SU-DHL-6 (cell line): ENCODE measurements around the gene ACER3.

ENCODE experiments used
- EZH2phosphoT487 ChIP-seq: fragments of 200-600 bp; sonication (generic), shearing (Covaris generic); conservative IDR thresholded peaks from 2 replicates; pipeline ENCODE4 v1.6.1; 2018; ENCODE audit warnings: mild to moderate bottlenecking, antibody characterized with exemption, low read length, moderate library complexity, mixed read lengths
- TF ChIP-seq, protein P1 (sequence below): fragments of 200-600 bp; sonication (generic); IDR thresholded peaks from one replicate; pipeline ENCODE4 v1.5.1; 2017; ENCODE audit warnings: antibody characterized with exemption, mild to moderate bottlenecking, low read length, moderate library complexity; ENCODE audit not compliant: insufficient read depth, poor library complexity, severe bottlenecking

DNA sequence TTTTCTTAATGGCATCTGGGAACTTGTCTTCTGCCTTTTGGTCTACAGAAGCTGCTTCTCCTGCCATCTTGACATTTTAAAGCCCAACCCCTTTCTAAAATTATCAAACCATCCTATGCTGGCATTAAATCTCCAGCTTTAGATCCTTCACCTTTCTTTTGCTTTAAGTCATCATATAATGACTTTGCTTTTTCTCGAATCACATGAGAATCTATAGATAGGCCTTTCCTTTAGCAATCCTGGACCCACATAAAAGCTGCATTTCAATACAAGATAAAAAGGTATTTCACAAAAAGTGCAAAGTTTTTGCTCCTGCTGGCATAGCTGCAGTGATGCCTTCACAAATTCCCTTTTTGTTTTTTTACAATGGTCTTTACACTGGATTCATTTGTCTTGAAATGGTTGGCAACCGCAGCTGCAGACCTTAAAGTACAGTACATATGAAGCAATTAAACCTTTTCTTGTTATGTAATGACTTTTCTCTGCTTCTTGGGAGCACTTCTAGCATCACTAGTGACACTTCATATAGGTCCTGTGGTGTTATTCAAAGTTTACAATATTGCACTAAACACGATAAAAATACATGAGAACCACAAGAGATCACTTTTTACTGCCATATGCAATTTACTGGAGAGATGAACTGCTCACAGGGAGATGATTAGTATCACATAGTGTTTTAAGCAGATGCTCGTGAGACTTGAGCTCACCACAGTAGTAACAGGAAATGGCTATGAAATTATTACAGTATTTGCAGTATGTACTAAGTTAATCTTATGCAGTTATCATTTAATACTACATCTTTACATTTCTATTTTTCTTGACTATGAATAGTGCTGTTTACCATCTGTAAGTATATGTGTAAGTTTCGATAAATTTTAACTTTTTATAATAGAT, 41.6 kb downstream of the ACER3 start:
- TF ChIP-seq, protein P1, sequence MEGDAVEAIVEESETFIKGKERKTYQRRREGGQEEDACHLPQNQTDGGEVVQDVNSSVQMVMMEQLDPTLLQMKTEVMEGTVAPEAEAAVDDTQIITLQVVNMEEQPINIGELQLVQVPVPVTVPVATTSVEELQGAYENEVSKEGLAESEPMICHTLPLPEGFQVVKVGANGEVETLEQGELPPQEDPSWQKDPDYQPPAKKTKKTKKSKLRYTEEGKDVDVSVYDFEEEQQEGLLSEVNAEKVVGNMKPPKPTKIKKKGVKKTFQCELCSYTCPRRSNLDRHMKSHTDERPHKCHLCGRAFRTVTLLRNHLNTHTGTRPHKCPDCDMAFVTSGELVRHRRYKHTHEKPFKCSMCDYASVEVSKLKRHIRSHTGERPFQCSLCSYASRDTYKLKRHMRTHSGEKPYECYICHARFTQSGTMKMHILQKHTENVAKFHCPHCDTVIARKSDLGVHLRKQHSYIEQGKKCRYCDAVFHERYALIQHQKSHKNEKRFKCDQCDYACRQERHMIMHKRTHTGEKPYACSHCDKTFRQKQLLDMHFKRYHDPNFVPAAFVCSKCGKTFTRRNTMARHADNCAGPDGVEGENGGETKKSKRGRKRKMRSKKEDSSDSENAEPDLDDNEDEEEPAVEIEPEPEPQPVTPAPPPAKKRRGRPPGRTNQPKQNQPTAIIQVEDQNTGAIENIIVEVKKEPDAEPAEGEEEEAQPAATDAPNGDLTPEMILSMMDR, result no peak
- no peak for TF ChIP-seq EZH2phosphoT487
